ENCODE data around the gene ROM1.

ROM1 gene

DNA sequence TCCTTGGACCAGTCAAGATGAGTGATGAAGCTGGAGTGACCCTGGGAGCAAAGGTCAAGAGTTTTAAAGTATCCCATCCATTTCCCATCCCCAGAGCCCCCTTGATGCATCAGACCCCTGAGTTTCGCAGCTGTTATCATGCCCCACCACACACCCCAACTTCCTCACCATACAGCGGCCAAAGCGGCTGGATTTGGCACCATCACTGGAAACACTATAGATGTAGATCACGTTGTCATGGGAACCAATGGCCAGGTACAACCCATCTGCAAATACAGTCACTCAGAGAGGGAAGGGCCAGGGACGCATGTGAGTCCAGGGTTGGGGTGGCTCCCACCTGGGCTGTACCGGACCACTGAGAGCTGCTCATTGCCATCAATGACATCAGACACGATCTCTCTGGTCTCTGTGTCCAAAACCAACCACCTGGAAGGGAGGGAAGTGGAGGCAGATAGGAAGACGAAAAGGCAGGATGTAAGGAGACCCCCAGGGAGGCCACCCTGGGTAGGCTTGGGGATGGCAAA lies 9.2 kb upstream of the ROM1 start:
- no peak for FAIRE-seq

DNA sequence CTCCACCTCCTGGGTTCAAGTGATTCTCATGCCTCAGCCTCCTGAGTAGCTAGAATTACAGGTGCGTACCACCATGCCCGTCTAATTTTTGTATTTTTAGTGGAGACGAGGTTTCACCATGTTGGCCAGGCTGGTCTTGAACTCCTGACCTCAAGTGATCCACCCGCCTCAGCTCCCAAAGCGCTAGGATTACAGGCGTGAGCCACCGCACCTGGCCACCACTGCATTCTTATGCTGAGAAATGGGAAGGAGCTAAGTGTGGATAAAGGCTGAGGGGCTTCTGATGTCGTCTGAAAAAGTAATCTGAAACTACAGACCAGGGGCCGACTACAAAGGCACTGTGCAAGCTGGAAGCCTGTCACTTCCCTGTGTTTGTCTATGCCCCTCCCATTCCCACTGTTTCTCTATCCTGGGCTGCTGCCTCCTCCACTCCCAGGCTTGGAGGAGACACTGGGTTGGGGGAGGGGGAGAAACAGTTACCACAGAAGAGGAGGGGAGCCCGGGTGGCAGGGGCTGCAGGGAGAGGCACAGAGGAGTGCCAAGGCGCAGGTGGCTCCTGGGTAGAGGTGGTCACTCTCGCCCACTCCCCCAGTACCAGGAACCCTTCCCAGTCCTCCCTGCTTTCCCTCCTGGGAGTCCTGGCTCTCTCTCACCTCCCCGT lies 8.5 kb upstream of the ROM1 start:
- TF ChIP-seq, protein P1, sequence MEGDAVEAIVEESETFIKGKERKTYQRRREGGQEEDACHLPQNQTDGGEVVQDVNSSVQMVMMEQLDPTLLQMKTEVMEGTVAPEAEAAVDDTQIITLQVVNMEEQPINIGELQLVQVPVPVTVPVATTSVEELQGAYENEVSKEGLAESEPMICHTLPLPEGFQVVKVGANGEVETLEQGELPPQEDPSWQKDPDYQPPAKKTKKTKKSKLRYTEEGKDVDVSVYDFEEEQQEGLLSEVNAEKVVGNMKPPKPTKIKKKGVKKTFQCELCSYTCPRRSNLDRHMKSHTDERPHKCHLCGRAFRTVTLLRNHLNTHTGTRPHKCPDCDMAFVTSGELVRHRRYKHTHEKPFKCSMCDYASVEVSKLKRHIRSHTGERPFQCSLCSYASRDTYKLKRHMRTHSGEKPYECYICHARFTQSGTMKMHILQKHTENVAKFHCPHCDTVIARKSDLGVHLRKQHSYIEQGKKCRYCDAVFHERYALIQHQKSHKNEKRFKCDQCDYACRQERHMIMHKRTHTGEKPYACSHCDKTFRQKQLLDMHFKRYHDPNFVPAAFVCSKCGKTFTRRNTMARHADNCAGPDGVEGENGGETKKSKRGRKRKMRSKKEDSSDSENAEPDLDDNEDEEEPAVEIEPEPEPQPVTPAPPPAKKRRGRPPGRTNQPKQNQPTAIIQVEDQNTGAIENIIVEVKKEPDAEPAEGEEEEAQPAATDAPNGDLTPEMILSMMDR (IDR thresholded peaks at IDR 0.05; ENCODE audit: insufficient read depth, missing control alignments): no peak
- FAIRE-seq: no peak
- no peak for DNase-seq (ENCODE audit: insufficient read length, low spot score)

More for the DNA sequence above, 9.2 kb upstream of the ROM1 start:
- DNase-seq (ENCODE audit: insufficient read length, low spot score): no peak
- TF ChIP-seq, protein P1 (IDR thresholded peaks at IDR 0.05; ENCODE audit: insufficient read depth, missing control alignments): no peak

DNA sequence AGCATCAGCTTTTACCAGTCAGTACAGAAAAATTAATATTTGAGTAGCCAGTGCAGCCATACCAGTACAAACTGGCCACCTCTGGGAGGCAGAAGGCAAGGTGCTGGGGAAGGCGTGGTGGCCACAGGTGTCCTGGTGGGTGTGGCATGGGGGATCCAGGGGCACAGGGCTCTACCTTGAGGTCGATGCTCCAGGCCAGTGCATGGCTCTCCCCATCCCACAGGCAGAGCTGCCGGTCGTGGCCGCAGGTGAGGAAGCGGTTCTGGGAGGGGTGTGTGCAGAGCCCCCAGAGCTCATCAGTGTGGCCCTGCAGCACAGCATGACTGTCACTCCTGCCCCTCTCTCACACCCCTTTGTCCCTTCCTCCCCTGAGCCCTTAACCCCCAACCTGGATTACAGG lies 7.6 kb upstream of the ROM1 start:
- TF ChIP-seq, protein P1 (IDR thresholded peaks at IDR 0.05; ENCODE audit: insufficient read depth, missing control alignments): no peak
- DNase-seq (ENCODE audit: insufficient read length, low spot score) (no peak), FAIRE-seq (no peak)

DNA sequence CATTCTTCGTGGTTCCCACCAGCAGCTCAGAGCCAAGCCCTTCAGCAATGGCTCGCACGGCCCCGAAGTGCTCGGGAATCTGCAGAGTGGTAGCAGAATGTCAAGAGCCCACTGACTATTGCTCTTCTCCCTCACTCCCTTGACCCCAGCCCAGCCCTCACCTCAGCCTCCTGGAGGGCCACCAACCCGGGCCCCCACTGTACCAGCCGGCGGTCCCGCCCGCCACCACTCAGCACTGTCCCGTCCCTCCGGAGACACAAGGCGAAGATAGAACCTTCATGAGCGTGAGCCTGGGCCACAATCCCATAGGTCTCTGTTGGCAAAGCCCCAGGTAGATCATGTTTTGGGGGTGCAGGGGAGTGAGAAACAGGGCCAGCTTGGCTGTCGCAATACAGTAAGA lies 7.2 kb upstream of the ROM1 start:
- FAIRE-seq: no peak
- TF ChIP-seq, protein P1 (IDR thresholded peaks at IDR 0.05; ENCODE audit: insufficient read depth, missing control alignments): no peak
- DNase-seq (ENCODE audit: insufficient read length, low spot score): no peak

DNA sequence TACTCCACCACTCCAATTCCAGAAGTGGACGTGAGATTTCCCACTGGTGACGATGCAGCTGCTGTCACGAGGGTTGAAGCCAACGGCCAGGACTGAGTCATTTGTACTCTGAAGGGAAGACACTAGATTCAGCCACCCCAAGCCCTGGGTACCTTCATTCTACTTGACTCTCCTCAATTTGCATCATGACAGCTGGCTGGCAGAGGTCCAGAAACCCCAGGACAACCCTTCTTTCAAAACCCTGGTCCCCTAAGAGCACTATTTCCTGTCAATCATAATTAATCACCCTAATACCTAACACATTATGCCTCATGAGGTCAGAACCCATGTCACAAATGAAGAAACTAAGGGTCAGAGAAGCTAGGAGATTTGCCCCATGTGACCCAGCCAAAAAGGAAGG lies 5.3 kb upstream of the ROM1 start:
- TF ChIP-seq, protein P1 (IDR thresholded peaks at IDR 0.05; ENCODE audit: insufficient read depth, missing control alignments): no peak
- no peak for DNase-seq (ENCODE audit: insufficient read length, low spot score)
- FAIRE-seq: no peak

DNA sequence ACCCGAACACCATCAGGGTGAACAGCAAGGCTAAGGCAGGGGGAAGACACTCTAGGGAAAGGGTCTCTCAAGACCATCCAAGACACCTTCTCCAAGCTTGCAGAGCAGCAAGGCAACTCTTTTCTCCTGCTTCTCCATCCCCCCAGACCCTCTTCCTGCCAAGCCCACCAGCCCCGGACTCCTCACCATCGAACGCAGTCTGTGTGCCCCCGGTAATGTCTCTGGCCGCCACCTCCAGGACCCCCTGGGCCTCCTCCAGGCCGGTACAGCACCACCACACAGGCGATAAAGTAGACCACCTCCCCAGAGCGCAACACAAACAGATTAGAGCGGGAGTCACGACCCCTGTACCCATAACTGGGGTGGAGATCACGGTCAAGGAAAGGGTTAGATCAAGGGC lies 4.3 kb upstream of the ROM1 start:
- no peak for FAIRE-seq
- DNase-seq (ENCODE audit: insufficient read length, low spot score): no peak
- TF ChIP-seq, protein P1 (IDR thresholded peaks at IDR 0.05; ENCODE audit: insufficient read depth, missing control alignments): no peak

DNA sequence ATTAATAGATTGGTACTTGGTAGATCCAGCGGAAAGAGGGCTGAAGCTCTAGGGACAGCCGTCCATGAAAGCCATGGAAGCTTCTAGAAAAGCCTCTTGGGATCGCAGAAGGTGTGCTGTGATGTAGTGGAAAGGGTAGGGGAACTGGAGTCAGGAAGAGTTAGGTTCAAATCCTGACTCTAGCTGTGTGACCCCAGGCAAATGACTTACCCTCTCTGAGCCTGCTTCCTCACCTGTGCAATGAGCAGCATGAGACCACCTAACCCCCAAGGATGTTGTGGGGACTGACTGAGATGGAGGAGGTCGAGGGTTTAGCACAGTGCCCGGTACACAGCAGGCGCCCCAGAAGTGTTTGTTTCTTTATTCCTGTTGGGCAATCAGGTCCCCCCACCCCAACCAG lies 2.7 kb upstream of the ROM1 start:
- TF ChIP-seq, protein P1 (IDR thresholded peaks at IDR 0.05; ENCODE audit: insufficient read depth, missing control alignments): no peak
- FAIRE-seq: no peak

More for the DNA sequence above, 2.7 kb upstream of the ROM1 start:
- no peak for DNase-seq (ENCODE audit: insufficient read length, low spot score)

All from D721Med (cell line).